Calu3 (cell line): ENCODE results near the gene SLC35F1. TPM values are rescaled to one million over a fixed set of nuclear protein-coding genes. Genes with fewer than 3 reads are reported as not detected.

ENCODE experiments used
- BruUV-seq: library from RNA; stranded (reverse); fragments of 400-500 nt; replicated peaks from 2 replicates; lab custom pipeline; 2021; lab: Mats Ljungman, UMichigan
- CTCF ChIA-PET: fragments of 300-600 bp; sonication (Branson Sonifier 250); formaldehyde crosslinking; loops from one replicate; lab custom pipeline; 2022; ENCODE audit warnings: antibody characterized with exemption; lab: Charles Lee
- DNase-seq: peaks from one replicate; pipeline ENCODE4 v3.0.0; 2022
- H3K27ac Mint-ChIP-seq: one replicate; pipeline ENCODE4 v1.8.0; 2022; ENCODE audit warnings: mixed read lengths; ENCODE audit not compliant: unreplicated experiment
- H3K27me3 Mint-ChIP-seq: one replicate; pipeline ENCODE4 v1.8.0; 2022; ENCODE audit warnings: mixed read lengths; ENCODE audit not compliant: unreplicated experiment
- H3K36me3 Mint-ChIP-seq: one replicate; pipeline ENCODE4 v1.8.0; 2022; ENCODE audit warnings: mild to moderate bottlenecking, moderate library complexity, mixed read lengths; ENCODE audit not compliant: insufficient read depth, unreplicated experiment
- H3K4me1 Mint-ChIP-seq: one replicate; pipeline ENCODE4 v1.8.0; 2022; ENCODE audit warnings: mild to moderate bottlenecking, low read depth, mixed read lengths; ENCODE audit not compliant: unreplicated experiment
- H3K4me3 Mint-ChIP-seq: one replicate; pipeline ENCODE4 v1.8.0; 2022; ENCODE audit warnings: mild to moderate bottlenecking, low read depth, moderate library complexity, mixed read lengths; ENCODE audit not compliant: unreplicated experiment
- H3K9me3 Mint-ChIP-seq: one replicate; pipeline ENCODE4 v1.8.0; 2022; ENCODE audit warnings: low read depth, mixed read lengths; ENCODE audit not compliant: unreplicated experiment
- intact Hi-C: fragments of 100-400 bp; cut with micrococcal nuclease; formaldehyde crosslinking; loops from one replicate; pipeline ENCODE4 v1.10.0; 2022; ENCODE audit not compliant: unreplicated experiment
- total RNA-seq: library from RNA; stranded (reverse); gene quantifications from 2 replicates; pipeline ENCODE4 v1.2.3, GENCODE V29; 2022
- TF ChIP-seq, protein P1 (sequence below): fragments of 200-600 bp; IDR thresholded peaks from one replicate; pipeline ENCODE4 v1.8.0; 2022; ENCODE audit warnings: antibody characterized with exemption; ENCODE audit not compliant: unreplicated experiment

SLC35F1 gene
- total RNA-seq, 1 experiment from 2014 or later, result not detected

DNA sequence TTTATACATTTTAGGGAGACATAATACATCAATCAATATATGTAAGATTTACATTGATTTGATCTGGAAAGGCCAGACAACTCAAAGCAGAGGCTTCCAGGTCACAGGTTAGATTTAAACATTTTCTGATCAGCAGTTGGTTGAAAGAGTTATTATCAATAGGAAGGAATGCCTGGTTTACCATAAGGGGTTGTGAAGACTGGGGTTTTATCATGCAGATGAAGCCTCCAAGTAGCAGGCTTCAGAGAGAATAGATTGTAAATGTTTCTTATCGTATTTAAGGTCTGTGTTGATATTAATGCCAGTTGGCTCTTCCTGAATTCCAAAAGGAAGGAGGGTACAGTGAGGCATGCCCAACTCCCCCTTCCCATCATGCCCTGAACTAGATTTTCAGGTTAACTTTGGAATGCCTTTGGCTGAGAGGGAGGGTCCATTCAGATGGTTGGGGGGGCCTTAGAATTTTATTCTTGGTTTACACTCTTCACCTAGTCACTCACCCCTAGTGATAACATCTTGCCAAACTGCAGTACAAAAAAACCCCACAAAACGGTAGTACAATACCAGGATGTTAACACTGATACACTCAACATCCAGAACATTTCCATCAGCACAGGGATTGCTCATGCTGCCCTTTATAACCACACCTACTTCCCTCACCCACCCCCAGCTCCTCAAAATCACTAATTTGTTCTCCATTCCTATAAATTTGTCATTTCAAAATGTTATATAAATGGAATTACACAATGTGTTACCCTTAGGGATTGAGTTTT, 381.5 kb downstream of the SLC35F1 start:
- H3K27ac Mint-ChIP-seq, result no peak overlapping the region
- no peak for DNase-seq

DNA sequence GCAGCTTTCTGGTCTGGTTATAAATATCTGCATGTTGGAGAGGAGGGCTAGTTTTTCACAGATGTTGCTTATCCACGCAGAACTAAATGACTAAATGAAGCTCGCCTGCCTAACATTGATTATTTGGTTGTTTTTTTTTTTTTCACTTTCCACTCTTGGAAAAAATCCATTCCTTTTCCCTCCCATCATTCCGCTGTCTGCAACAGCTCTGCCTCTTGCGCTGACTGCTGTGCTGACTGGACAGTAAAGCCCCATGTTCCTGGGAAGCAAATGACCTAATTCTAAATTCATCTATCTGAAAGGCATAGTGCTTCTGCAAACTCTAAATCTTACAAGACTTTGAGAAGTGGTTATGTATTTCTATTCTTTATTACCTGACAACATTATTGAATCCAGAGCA, 385.5 kb downstream of the SLC35F1 start:
- intact Hi-C loops, result no loop called here
- Mint-ChIP-seq H3K27me3 (no peaks in the 10 kb centered on the region), H3K9me3 (no peaks in the 10 kb centered on the region), H3K4me1 (no peaks in the 10 kb centered on the region), H3K4me3 (no peak overlapping the region), H3K36me3 (no peaks in the 10 kb centered on the region), H3K27ac (no peak overlapping the region)
- CTCF ChIA-PET, result no interaction called here
- no TSS peak for BruUV-seq
- TF ChIP-seq, protein P1, sequence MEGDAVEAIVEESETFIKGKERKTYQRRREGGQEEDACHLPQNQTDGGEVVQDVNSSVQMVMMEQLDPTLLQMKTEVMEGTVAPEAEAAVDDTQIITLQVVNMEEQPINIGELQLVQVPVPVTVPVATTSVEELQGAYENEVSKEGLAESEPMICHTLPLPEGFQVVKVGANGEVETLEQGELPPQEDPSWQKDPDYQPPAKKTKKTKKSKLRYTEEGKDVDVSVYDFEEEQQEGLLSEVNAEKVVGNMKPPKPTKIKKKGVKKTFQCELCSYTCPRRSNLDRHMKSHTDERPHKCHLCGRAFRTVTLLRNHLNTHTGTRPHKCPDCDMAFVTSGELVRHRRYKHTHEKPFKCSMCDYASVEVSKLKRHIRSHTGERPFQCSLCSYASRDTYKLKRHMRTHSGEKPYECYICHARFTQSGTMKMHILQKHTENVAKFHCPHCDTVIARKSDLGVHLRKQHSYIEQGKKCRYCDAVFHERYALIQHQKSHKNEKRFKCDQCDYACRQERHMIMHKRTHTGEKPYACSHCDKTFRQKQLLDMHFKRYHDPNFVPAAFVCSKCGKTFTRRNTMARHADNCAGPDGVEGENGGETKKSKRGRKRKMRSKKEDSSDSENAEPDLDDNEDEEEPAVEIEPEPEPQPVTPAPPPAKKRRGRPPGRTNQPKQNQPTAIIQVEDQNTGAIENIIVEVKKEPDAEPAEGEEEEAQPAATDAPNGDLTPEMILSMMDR, result no peak
- DNase-seq, result no peak

More for the DNA sequence above, 381.5 kb downstream of the SLC35F1 start:
- Mint-ChIP-seq H3K4me1 (no peaks in the 10 kb centered on the region), H3K36me3 (no peaks in the 10 kb centered on the region), H3K27me3 (no peaks in the 10 kb centered on the region), H3K9me3 (no peaks in the 10 kb centered on the region), H3K4me3 (no peak overlapping the region)
- CTCF ChIA-PET, result no interaction called here
- intact Hi-C loops, result loop anchor here (1.0 to 10.0 kb wide), 2 partner anchors 221 to 486 kb away; no protein-coding TSS in a partner anchor
- TF ChIP-seq, protein P1, result no peak
- BruUV-seq, result no TSS peak

DNA sequence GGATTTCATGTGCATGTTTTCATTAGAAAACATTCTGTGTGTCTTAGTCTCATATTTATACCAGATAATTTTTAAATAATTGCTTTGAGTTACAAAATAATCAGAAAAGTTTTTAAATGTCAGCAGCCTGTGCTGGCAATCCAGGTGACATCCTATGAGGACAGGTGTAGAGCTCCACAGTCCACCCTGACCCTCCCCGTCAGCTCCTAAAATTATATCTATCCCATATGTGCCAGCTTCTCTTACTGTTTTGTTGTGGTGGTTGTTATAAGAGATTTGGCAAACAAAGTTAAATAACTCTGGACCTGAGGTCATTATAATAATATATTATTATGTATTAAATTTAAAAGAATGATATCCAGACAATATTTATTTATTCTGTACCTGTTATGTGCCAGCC, 387.8 kb downstream of the SLC35F1 start:
- H3K36me3 Mint-ChIP-seq, result no peaks in the 10 kb centered on the region
- no peaks in the 10 kb centered on the region for H3K4me1 Mint-ChIP-seq
- no peaks in the 10 kb centered on the region for H3K27me3 Mint-ChIP-seq
- intact Hi-C loops, result no loop called here
- BruUV-seq, result no TSS peak
- CTCF ChIA-PET, result no interaction called here
- H3K9me3 Mint-ChIP-seq, result no peaks in the 10 kb centered on the region
- no peak for DNase-seq
- TF ChIP-seq, protein P1, result no peak
- H3K4me3 Mint-ChIP-seq, result no peak overlapping the region
- no peak overlapping the region for H3K27ac Mint-ChIP-seq

DNA sequence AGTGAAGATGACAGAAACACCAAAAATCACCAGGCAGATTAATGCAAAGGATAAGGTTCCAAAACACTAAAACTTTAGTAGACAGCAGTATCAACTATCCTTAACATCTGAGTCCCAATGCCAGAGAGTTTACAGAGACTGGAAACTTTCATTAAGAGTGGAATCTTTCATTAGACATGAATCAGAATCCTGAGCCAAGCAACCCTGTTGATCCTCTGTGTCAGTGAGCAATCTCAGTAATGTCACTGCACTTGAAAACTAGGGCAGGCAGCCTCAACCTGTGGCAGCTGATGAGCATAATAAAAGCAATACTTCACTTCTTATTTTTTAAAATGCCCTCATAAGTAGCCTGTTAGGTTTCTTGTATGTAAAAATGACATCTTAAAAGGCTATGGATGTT, 388.3 kb downstream of the SLC35F1 start:
- TF ChIP-seq, protein P1, result no peak
- H3K4me3 Mint-ChIP-seq, result no peak overlapping the region
- H3K9me3 Mint-ChIP-seq, result no peaks in the 10 kb centered on the region
- intact Hi-C loops, result no loop called here
- H3K27me3 Mint-ChIP-seq, result no peaks in the 10 kb centered on the region
- BruUV-seq, result no TSS peak
- no peak for DNase-seq
- H3K36me3 Mint-ChIP-seq, result no peaks in the 10 kb centered on the region
- H3K27ac Mint-ChIP-seq, result no peak overlapping the region
- CTCF ChIA-PET, result no interaction called here
- H3K4me1 Mint-ChIP-seq, result no peaks in the 10 kb centered on the region
